Mesendoderm (in vitro differentiated cells): ENCODE data around the gene SERPINB12.

Experiments
- DNase-seq: peaks from one replicate; pipeline ENCODE4 v3.0.0; 2013
- H2AK5ac ChIP-seq: 2 replicates; pipeline ENCODE4 v1.6.1; 2013; ENCODE audit warnings: low read length, inconsistent platforms
- H2BK120ac ChIP-seq: 2 replicates; pipeline ENCODE4 v1.6.1; 2013; ENCODE audit warnings: low read depth, mild to moderate bottlenecking, low read length, moderate library complexity, mixed read lengths
- H2BK15ac ChIP-seq: replicated peaks from 2 replicates; pipeline ENCODE4 v1.6.1; 2013; ENCODE audit warnings: low read depth, mild to moderate bottlenecking, moderate library complexity
- H2BK5ac ChIP-seq: 2 replicates; pipeline ENCODE4 v1.6.1; 2013; ENCODE audit warnings: low read length, inconsistent platforms
- H3K18ac ChIP-seq: 2 replicates; pipeline ENCODE4 v1.6.1; 2013; ENCODE audit warnings: mild to moderate bottlenecking, low read length, mixed read lengths
- H3K23ac ChIP-seq: one replicate; pipeline ENCODE4 v1.6.1; 2013; ENCODE audit warnings: low read length
- H3K27ac ChIP-seq: 2 replicates; pipeline ENCODE4 v1.5.1; 2013; ENCODE audit warnings: low read depth, mild to moderate bottlenecking, inconsistent platforms, low read length, moderate library complexity
- H3K27me3 ChIP-seq: 2 replicates; pipeline ENCODE4 v1.6.1; 2013; ENCODE audit warnings: low read length, control low read depth, mild to moderate bottlenecking, inconsistent platforms; ENCODE audit not compliant: insufficient read depth, poor library complexity
- H3K36me3 ChIP-seq: 2 replicates; pipeline ENCODE4 v1.6.1; 2013; ENCODE audit warnings: low read length, inconsistent platforms; ENCODE audit not compliant: control insufficient read depth, insufficient read depth
- H3K4ac ChIP-seq: one replicate; pipeline ENCODE4 v1.6.1; 2013; ENCODE audit warnings: low read depth, mild to moderate bottlenecking, low read length, moderate library complexity
- H3K4me1 ChIP-seq: 2 replicates; pipeline ENCODE4 v1.6.1; 2013; ENCODE audit warnings: low read depth, low read length, inconsistent platforms; ENCODE audit not compliant: control insufficient read depth
- H3K4me2 ChIP-seq: 2 replicates; pipeline ENCODE4 v1.6.1; 2013; ENCODE audit warnings: low read length
- H3K4me3 ChIP-seq: 2 replicates; pipeline ENCODE4 v1.5.1; 2013; ENCODE audit warnings: mild to moderate bottlenecking, low read length
- H3K56ac ChIP-seq: one replicate; pipeline ENCODE4 v1.6.1; 2013; ENCODE audit warnings: low read length
- H3K79me1 ChIP-seq: 2 replicates; pipeline ENCODE4 v1.6.1; 2013; ENCODE audit warnings: low read length, inconsistent platforms
- H3K79me2 ChIP-seq: 2 replicates; pipeline ENCODE4 v1.6.1; 2013; ENCODE audit warnings: mild to moderate bottlenecking, low read length; ENCODE audit not compliant: control insufficient read depth, insufficient read depth
- H3K9ac ChIP-seq: 2 replicates; pipeline ENCODE4 v1.6.1; 2013; ENCODE audit warnings: low read length, inconsistent platforms
- H4K5ac ChIP-seq: one replicate; pipeline ENCODE4 v1.6.1; 2013; ENCODE audit warnings: low read length
- H4K8ac ChIP-seq: one replicate; pipeline ENCODE4 v1.6.1; 2013; ENCODE audit warnings: low read depth, mild to moderate bottlenecking, control low read depth, low read length, moderate library complexity
- WGBS: extraction: QIAGEN DNeasy Blood & Tissue Kit; methylation state at CpG from one replicate; pipeline ENCODE4 v1.1.7; 2013; ENCODE audit warnings: low lambda C conversion rate, missing lambda C conversion rate; ENCODE audit not compliant: insufficient coverage; ENCODE audit errors: extremely low coverage; 5-methylcytosine and 5-hydroxymethylcytosine counted together

Gene SERPINB12

GRCh38 chr18:63592471-63592870 lies 50.3 kb downstream of the SERPINB12 start:
- Histone ChIP-seq H3K27ac (no peak overlapping the region), H3K4me2 (no peak overlapping the region), H2AK5ac (no peak overlapping the region), H3K79me2 (no peaks in the 10 kb centered on the region), H3K4ac (no peak overlapping the region), H3K23ac (no peak overlapping the region), H2BK120ac (no peak overlapping the region), H3K4me1 (no peaks in the 10 kb centered on the region), H3K79me1 (no peaks in the 10 kb centered on the region), H4K8ac (no peak overlapping the region), H2BK5ac (no peak overlapping the region), H3K36me3 (no peaks in the 10 kb centered on the region), H2BK15ac (no peak overlapping the region), H3K4me3 (no peak overlapping the region), H3K27me3 (no peaks in the 10 kb centered on the region), H3K9ac (no peak overlapping the region), H4K5ac (no peak overlapping the region), H3K18ac (no peak overlapping the region), H3K56ac (no peak overlapping the region)
- WGBS = no CpG with 5 or more reads among the region's 1 CpG
- no peak for DNase-seq

- H3K79me2 ChIP-seq = no peaks in the 10 kb centered on the region
- H4K8ac ChIP-seq = no peak overlapping the region
- H3K36me3 ChIP-seq = no peaks in the 10 kb centered on the region
- no peaks in the 10 kb centered on the region for H3K27me3 ChIP-seq
- no peaks in the 10 kb centered on the region for H3K4me1 ChIP-seq
- no CpG with 5 or more reads among the region's 14 CpGs for WGBS
- H3K4me3 ChIP-seq = no peak overlapping the region
- no peaks in the 10 kb centered on the region for H3K79me1 ChIP-seq
- no peak overlapping the region for H2BK5ac ChIP-seq
- H2AK5ac ChIP-seq = no peak overlapping the region
- no peak overlapping the region for H3K4ac ChIP-seq
- no peak overlapping the region for H2BK15ac ChIP-seq
- no peak overlapping the region for H3K18ac ChIP-seq
- H3K27ac ChIP-seq = no peak overlapping the region
- no peak overlapping the region for H4K5ac ChIP-seq
- H3K9ac ChIP-seq = no peak overlapping the region
- no peak overlapping the region for H2BK120ac ChIP-seq
- H3K56ac ChIP-seq = no peak overlapping the region
- no peak overlapping the region for H3K23ac ChIP-seq
- no peak for DNase-seq
- no peak overlapping the region for H3K4me2 ChIP-seq
Measured at GRCh38 chr18:63596964-63597363, 54.8 kb downstream of the SERPINB12 start.

GRCh38 chr18:63603355-63603754 lies 61.2 kb downstream of the SERPINB12 start:
- Histone ChIP-seq H3K4me1 (no peaks in the 10 kb centered on the region), H3K27ac (no peak overlapping the region), H3K36me3 (no peaks in the 10 kb centered on the region), H2BK120ac (no peak overlapping the region), H3K56ac (no peak overlapping the region), H3K18ac (no peak overlapping the region), H3K4ac (no peak overlapping the region), H4K8ac (no peak overlapping the region), H3K79me2 (no peaks in the 10 kb centered on the region), H4K5ac (no peak overlapping the region), H3K4me2 (no peak overlapping the region), H2BK5ac (no peak overlapping the region), H2BK15ac (no peak overlapping the region), H3K9ac (no peak overlapping the region), H3K4me3 (no peak overlapping the region), H3K27me3 (no peaks in the 10 kb centered on the region), H3K79me1 (no peaks in the 10 kb centered on the region), H2AK5ac (no peak overlapping the region), H3K23ac (no peak overlapping the region)
- DNase-seq = no peak
- no CpG with 5 or more reads among the region's 1 CpG for WGBS

GRCh38 chr18:63603772-63604171 lies 61.6 kb downstream of the SERPINB12 start:
- WGBS = no CpG with 5 or more reads among the region's 1 CpG
- H3K27me3 ChIP-seq = no peaks in the 10 kb centered on the region
- no peak overlapping the region for H3K9ac ChIP-seq
- H3K56ac ChIP-seq = no peak overlapping the region
- H3K79me1 ChIP-seq = no peaks in the 10 kb centered on the region
- no peak overlapping the region for H3K4me2 ChIP-seq
- no peaks in the 10 kb centered on the region for H3K36me3 ChIP-seq
- peak overlapping the region; percentile 16 for H3K4ac ChIP-seq
- H3K18ac ChIP-seq = no peak overlapping the region
- H2BK15ac ChIP-seq = no peak overlapping the region
- no peak overlapping the region for H4K5ac ChIP-seq
- H2BK120ac ChIP-seq = no peak overlapping the region
- no peak overlapping the region for H2BK5ac ChIP-seq
- no peak for DNase-seq
- no peak overlapping the region for H3K23ac ChIP-seq
- no peak overlapping the region for H4K8ac ChIP-seq
- no peaks in the 10 kb centered on the region for H3K4me1 ChIP-seq
- H3K4me3 ChIP-seq = no peak overlapping the region
- H3K79me2 ChIP-seq = no peaks in the 10 kb centered on the region
- no peak overlapping the region for H3K27ac ChIP-seq
- no peak overlapping the region for H2AK5ac ChIP-seq

GRCh38 chr18:63604791-63605567 lies 62.8 kb downstream of the SERPINB12 start:
- H3K4me1 ChIP-seq = no peaks in the 10 kb centered on the region
- no peak overlapping the region for H2AK5ac ChIP-seq
- H2BK5ac ChIP-seq = no peak overlapping the region
- H3K23ac ChIP-seq = no peak overlapping the region
- no peak overlapping the region for H2BK120ac ChIP-seq
- no peak for DNase-seq
- no peak overlapping the region for H3K4ac ChIP-seq
- no peak overlapping the region for H4K5ac ChIP-seq
- no peak overlapping the region for H3K4me2 ChIP-seq
- no peak overlapping the region for H3K18ac ChIP-seq
- H3K9ac ChIP-seq = no peak overlapping the region
- no peaks in the 10 kb centered on the region for H3K79me1 ChIP-seq
- no peaks in the 10 kb centered on the region for H3K36me3 ChIP-seq
- no peak overlapping the region for H4K8ac ChIP-seq
- no peak overlapping the region for H3K4me3 ChIP-seq
- H2BK15ac ChIP-seq = no peak overlapping the region
- WGBS = no CpG with 5 or more reads among the region's 4 CpGs
- no peak overlapping the region for H3K27ac ChIP-seq
- H3K27me3 ChIP-seq = no peaks in the 10 kb centered on the region
- no peak overlapping the region for H3K56ac ChIP-seq
- no peaks in the 10 kb centered on the region for H3K79me2 ChIP-seq

GRCh38 chr18:63606526-63606925 lies 64.4 kb downstream of the SERPINB12 start:
- Histone ChIP-seq H3K27ac (no peak overlapping the region), H4K5ac (no peak overlapping the region), H3K4ac (no peak overlapping the region), H3K4me3 (no peak overlapping the region), H3K56ac (no peak overlapping the region), H2BK15ac (no peak overlapping the region), H3K18ac (no peak overlapping the region), H3K23ac (no peak overlapping the region), H3K79me2 (no peaks in the 10 kb centered on the region), H3K4me2 (no peak overlapping the region), H3K9ac (no peak overlapping the region), H2BK120ac (no peak overlapping the region), H3K79me1 (no peaks in the 10 kb centered on the region), H3K27me3 (no peaks in the 10 kb centered on the region), H3K4me1 (no peaks in the 10 kb centered on the region), H2BK5ac (no peak overlapping the region), H3K36me3 (no peaks in the 10 kb centered on the region), H2AK5ac (no peak overlapping the region), H4K8ac (no peak overlapping the region)
- DNase-seq = no peak
- no CpG with 5 or more reads among the region's 3 CpGs for WGBS
